Stimulated activated CD4-positive, alpha-beta T cell treated with anti-CD3 and anti-CD28 coated beads, Interleukin-12 subunit alpha, Interleukin-12 subunit beta, amount 100 ng/mL, for 48 hours (primary cell): Measurements from ENCODE around the gene TENT4A.
"Not testable (repeated sequence)": the region's sequence is repeated elsewhere in the genome, so short reads cannot be mapped to it uniquely, and the experiment has no call there.

Experiments
- DNase-seq, 3 donors: peaks; one replicate each; pipeline ENCODE4 v3.0.0-alpha.2; 2020; ENCODE audit warnings: low read depth in 2 of 3, low spot score in 1 of 3

The TENT4A gene

DNA sequence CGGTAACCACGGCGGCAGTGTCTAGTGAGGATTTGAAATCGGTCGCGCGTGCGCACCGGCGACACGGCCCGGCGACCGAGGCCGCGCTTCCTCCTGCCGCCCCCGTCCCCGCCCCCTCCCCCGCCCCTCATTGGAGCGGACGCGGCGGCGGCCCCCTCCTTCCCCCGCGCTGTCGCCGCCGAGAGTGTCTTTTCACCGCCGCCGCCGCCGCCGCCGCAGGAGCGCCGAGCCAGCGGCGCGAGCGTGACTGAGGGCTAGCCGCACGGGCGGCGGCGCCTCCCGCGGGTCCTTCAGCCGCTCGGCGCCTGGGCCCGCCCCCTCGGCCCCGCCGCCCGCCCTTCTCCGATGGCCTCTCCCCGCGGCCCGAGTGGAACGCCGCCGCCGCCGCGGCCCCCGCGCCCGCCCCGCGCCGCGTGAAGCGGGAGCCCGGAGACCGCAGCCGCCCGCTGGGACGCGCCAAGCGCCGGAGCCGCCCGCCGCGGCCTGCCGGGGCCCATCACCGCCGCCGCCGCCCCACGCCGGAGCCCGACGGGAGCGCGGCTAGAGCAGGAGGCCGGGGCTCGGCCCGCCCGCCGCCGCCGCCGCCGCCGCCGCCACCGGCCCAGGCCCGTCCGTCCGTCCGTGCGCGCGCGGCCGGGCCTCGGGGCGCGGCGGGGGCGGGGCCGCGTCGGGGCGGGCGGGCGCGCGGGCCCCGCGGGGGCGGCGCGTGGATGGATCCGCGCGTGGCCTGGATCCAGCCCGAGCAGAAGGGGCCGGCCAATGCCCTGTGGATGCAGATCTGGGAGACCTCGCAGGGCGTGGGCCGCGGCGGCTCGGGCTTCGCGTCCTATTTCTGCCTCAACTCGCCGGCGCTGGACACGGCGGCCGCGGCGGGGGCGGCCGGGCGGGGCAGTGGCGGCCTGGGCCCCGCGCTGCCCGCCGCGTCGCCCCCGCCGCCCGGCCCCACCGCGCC is at the start of gene TENT4A:
TENT4A (plus strand) TSS at position 159 of the 952 bp plus-strand sequence; CDS start at position 711, 552 bp downstream.
- DNase-seq: no peak

DNA sequence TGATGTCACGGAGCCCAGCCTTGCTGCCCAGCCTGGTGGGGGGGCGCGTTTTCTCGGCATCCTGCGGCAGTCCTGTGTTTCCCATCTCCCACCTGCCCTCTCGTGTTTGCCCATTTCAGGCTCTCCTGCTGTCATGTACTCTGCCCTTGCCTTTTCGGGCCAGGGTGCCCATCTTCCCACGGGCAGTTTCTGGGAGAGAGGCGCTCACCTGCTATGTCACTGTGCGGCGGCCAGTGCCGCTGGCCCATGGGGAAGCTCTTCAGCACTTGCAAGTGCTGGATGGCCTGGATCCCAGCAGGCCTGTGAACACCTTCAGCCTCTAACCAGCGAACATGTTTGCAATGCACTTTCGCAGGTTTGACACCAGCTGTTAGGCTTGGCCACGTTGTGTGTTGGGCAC is 46.5 kb upstream of the TENT4A start:
- no peak for DNase-seq

DNA sequence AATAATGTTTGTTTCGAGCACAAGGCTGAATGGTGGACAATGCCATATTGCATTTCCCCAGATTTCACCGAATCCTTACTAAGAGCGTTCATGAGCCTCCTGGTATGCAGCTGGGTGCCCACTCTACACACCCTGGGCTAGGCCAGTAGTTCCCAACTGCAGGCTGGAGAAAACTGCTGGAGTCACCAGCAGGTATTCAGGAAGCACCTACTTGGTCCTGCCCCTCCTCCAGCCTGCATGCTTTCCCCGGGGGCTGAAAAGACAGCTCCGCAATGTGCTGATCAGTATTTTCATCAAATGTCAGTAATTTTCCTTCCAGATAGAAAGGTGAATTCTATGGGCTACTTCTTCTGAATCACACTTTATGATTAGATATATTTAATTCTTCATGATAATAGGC is 45.6 kb upstream of the TENT4A start:
- DNase-seq: no peak

DNA sequence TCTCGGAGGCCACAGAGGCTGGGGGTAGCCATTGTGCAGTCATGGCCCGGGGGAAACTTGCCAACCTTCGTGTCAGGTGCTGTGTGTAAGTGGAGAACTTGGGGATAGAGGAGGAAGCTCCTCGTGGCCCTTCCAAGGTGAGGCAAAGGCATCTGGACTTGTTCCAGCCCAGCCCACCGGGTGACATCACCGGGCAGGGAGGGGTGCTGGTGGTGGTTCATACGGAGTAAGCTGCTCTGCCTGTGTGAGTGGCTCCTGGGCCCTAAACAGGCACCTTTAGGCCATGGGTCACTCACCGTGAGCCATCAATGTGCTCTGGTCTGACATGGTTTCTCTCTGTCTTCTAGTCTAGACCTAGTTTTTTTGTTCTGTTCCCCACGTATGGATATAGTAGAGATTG is 44.5 kb upstream of the TENT4A start:
- not testable (repeated sequence) for DNase-seq

DNA sequence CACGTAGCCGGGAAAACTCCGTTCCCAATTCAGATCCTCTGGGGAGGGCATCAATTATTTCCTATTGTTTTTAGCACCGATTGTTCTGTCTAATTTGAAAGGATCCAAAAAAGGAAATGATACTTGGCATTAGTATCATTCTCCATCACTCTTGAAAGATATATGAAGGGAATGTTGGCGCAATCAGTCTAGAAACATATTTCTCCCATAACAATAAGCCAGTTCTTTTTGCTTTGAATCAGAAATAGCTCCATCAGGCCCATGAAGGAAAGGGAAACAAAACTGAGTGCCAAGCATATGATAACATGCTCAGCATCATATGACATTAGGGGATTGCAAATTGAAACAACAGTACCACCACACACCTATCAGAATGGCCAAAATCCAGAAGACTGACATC is 40.2 kb upstream of the TENT4A start:
- no peak for DNase-seq

DNA sequence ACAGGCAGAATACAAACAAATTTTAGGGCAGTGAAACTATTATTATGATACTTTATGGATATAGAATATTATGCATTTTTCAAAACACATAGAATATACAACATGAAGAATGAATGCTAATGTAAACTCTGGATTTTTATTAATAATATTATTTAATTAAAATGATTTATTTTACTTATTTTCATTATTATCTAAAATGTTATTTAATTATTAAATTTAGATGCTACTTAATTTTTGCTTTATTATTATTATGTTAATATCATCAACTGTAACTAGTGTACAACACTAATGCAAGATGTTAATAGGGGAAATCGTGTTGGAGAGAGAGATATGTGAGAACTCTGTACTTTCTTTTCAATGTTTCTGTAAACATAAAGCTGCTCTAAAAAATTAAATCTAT is 39.3 kb upstream of the TENT4A start:
- no peak for DNase-seq

DNA sequence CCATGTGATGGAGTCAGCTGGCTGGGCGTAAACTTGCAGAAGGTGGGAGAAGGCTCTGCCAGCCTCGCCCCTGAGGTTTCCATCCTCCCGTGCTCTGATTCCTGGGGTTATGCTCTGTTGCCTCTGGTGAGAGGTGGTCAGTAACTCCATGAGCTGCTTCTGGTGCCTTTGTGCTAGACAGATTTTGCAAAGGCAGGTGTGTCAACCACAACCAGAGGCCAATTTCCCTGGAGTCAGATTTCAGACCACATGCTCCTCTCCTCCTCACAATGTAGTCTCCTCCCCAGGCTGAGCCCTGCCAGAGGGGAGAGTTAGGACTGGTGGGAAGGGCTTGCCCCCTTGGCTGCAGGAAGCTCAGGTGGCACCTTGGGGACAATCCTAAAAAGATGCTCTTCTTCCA is 38.8 kb upstream of the TENT4A start:
- DNase-seq: no peak

DNA sequence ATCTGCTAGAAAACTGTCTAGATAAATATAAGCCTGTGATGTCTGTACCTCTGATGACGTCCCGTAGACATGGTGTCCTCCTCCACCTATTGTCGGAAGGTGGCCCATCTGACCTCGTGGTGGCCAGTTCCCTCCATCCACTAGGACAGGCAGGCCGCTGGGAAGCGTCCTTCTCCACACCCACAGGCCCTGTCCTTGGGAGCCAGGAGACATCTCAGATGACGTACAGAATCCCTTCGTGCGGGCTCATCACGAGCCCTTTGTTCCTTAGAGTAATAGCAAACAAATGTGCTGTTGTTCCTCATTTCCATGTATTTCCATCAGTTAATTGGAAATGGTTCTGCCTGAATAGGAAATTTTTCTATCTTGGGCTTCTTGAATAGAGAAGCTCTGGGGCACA is 38.3 kb upstream of the TENT4A start:
- DNase-seq: no peak

DNA sequence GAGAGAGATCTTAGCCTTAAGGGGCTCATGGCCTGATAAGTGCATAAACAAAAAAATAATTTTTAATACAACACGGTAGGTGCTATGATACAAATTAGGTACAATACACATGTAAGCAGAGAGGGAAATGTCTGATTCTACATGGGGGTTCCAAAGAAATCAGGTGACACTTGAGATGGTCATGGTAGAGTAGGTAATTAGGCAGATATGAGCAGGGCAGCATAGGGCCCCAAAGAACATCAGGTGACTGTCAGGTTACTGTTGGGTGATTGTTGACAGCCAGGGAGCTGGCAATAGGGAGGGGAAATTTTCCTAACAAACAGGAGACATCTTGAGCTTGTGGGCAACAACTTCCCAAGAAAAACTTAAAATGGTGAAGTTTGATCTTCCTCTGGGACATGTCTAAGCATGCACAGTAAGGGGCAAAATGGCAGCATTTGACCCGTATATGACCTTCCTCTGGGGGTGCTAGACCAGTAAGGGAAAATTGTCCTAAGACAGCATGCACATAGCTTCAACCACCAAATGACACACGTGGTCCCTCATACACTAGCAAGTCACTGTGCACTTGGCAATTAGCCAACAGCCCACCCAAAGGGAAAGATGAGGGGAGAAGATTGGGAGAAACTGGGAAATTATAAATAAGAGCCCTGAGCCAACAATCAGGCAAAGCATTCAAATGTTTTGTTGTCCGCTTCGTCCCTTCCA is 37.3 kb upstream of the TENT4A start:
- no peak for DNase-seq

DNA sequence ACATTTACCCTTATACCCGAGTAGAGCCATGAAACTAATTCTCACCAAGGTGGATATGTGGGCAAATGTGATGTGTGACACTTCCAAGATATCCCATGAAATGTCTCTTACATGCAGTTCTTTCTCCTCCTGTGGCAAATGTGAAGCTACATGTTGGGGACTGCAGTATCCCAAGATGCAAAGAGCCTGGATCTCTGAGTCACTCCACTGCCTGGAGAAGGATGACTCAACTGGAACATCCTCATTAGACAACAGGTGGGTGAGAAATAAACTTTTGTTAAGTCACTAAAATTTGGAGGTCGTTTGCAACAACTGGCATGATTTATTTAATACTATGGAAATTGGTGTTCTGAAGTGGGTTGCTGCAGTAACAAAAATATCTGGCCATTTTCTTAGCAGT is 36.5 kb upstream of the TENT4A start:
- no peak for DNase-seq

DNA sequence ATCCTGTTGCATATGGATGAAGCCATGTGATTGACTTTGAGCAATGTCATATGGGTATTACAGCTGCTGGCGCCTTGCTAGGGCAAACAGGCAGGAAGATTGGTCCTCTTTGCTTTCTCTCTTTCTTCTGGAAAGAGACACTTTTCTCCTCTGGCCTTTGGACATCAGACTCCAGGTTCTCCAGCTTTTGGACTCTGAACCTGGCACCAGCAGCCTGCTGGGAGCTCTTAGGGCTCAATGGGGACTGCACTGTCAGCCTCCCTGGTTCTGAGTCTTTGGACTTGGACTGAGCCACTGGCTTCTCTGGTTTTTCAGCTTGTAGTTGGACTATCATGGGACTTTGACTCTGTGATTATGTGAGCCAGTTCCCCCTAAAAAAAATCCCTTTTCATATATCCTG is 34.8 kb upstream of the TENT4A start:
- DNase-seq: no peak

DNA sequence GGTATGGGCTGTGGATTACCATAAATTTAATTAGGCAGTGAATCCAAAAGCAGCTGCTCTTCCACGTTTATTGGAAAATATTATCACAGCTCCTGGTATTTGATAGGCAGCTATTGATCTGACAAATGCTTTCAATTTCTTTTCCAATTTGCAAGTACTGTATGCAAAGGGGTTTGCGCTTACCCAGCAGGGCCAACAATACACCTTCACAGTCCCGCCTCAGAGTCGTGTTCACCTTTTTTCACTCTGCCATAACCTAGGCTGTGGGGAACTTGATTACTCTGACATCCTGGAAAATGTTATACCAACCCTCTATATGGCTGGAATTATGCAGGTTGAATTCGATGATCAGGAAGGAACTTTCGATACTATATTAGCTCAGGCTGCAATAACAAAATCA is 32.3 kb upstream of the TENT4A start:
- no peak for DNase-seq

DNA sequence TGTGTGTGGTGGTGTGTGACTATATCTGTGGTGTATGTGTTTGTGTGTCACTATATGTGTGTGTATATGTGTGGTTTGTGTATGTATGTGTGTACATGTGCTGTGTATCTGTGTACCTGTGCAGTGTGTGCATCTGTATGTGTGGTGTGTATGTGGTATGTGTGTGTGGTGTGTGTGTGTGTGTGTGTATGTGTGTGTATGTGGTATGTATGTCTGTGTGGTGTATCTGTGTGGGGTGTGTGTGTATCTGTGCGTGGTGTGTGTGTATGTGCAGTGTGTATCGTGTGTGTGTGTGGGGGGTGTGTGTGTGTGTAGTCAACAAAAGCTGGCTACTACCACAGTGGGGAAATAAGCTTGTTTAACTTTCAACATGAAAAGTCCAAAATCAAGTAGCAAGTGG is 31.6 kb upstream of the TENT4A start:
- DNase-seq: no peak

DNA sequence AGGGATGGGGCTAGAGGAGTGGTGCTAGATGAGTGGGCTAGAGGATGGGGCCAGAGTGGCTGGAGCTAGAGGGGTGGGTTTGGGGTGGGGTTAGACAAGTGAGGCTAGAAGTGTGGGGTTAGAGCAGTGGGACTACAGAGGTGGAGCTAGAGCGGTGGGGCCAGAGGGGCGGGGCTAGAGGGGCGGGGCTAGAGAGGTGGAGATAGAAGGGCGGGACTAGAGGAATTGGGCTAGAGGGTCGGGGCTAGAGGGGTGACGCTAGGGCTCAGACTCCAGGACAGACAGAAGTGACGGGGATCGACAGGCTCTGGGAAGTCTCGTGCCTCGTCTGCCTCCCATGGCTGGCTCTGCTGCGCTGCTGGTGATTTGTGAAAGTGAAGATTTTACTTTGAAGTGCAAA is 31.0 kb upstream of the TENT4A start:
- DNase-seq: no peak

DNA sequence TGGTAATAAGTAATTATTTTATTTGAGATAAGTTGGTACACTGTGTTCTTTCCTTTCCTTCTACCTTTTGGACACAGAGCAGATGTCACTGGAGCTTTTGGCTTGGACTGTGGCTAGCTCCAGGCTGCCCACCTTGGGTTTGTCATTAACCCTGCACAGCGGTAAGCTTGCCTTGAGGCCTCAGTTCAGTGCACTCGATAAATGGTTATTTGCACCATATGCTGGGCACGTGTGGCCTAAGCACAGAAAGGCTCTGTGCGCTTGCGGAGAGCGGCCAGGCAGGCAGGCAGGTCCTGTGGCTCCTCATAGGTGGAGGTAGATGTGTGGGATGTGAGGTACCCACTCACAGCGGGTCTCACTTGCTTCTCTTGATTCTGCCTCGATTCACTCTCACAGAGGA is 30.0 kb upstream of the TENT4A start:
- DNase-seq: no peak

DNA sequence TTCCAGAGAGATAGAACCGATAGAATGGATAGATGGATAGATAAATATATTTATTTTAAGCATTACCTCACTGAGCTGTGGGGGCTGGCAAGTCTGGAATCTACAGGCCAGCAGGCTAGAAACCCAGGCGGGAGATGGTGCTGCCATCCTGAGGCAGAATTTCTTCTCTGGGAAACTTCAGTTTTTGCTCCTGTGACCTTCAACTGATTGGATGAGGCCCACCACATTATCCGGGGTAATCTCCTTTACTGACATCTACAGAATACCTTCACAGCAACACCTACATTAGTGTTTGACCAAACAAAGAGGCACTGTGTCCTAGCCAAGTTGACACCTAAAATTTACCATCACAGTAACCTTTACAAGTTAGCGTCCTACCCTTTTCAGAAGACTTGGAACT is 29.2 kb upstream of the TENT4A start:
- no peak for DNase-seq

DNA sequence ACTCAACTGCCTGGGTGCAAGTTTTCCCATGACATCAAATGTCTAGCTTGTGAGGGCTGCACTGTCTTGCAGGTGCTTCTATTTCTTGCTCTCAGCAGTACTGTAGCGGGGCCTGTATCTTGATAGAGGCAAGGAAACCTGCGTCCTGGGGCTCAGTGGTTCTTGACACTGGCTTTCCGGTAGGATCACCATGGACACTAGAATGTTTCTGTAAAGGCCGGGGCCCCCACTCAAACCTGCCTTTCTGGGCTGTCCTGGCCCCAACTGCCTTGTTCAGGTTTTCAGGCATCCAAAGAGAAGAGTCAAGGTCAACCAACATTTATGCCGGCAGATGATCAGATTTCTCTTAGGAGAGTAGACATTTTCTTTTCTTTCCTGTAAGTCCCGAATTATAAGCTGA is 26.7 kb upstream of the TENT4A start:
- DNase-seq: no peak

DNA sequence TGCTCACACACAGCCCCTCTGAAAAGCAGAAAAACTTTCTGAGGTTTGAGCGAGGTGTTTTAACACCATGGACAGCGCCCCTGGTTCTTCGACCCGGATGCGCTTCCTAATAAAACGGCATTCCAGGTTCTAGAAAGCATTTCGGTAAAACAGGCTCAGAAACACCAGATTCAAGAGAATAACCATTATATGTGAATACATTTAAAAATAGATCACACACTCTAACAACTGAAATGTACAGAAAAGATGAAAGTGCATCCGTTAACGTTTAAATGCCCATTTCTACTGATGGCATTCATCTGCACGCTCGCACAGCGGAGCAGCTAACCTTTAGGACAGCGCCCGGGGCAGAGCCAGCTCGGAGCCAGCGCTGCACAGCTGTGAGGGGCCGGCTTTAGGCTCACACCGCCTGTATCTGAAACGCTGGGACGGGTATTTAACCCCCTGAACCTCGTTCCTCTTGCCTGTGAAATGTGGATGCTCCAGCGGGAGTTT is 26.3 kb upstream of the TENT4A start:
- DNase-seq: no peak

DNA sequence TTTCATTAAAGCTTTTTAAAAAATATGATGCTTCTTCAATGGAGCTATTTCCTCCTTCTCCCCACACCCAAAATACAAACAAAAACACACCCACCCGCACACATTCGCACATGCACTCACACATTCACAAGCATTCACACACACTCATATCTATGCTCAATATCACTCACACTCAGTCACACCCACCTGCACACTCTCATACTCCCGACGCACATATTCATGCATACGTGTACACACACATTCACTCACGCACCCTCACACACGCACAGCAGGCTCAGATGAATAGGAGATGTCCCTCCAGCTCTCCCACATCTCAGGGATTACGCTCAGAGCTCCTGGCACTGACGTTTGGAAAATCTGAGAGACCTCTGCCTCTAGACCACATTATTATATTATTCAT is 25.7 kb upstream of the TENT4A start:
- DNase-seq: no peak

DNA sequence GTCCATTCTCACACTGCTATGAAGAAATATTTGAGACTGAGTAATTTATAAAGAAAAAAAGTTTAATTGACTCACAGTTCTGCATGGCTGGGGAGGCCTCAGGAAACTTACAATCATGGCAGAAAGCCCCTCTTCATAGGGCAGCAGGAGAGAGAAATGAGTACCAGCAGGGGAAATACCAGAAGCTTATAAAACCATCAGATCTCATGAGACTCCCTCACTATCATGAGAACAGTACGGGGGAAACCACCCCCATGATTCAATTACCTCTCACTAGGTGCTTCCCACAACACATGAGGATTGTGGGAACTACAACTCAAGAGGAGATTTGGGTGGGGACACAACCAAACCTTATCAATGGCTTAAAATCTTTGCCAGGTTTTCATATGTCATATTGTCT is 20.3 kb upstream of the TENT4A start:
- DNase-seq: no peak

DNA sequence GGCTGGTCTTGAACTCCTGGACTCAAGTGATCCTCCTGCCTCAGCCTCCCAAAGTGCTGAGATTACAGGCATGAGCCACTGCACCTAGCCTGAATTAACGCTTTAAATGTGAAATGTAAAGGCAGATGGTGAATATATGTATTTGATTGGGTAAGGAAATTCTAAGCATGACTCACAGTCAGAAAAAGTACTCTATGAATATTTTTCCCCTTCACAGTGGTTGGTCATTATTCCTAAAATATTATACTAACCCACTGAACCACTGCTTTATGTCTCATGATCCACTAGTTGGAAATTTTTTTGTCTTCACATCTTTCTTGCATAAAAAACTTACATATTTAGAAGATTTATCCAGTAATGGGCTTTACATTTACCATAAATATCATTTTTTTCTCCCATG is 14.5 kb upstream of the TENT4A start:
- no peak for DNase-seq

DNA sequence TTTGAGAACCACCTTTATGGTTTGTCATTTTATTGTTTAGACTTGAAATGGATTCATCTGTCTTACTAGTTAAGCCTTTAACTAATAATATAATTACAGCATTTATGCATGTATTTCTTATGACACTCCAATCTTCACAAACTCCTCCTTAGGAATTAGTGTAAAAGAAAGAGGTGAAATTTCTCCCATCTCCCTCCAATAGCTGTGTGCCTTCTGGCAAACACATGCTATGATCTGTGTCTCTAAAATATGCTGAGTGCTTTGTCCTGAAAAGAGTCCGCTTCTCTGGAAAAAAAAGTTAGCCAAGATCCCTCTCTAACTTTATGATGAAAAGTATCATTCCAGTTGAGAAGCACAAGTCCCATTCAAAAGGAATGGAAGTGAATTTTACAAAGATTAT is 13.9 kb upstream of the TENT4A start:
- no peak for DNase-seq
